Progenitor cell of endocrine pancreas (in vitro differentiated cells): Measurements from ENCODE around the gene HPSE. TPM values are rescaled to one million over a fixed set of nuclear protein-coding genes. Genes with fewer than 3 reads are reported as not detected.

Experiments used
- DNase-seq: peaks from one replicate; pipeline ENCODE4 v3.0.0; 2021; ENCODE audit warnings: low spot score; ENCODE audit not compliant: unreplicated experiment
- H3K27ac Mint-ChIP-seq: 2 replicates; pipeline ENCODE4 v1.8.0; 2021; ENCODE audit warnings: mild to moderate bottlenecking, moderate library complexity, mixed read lengths
- H3K27me3 Mint-ChIP-seq: 2 replicates; pipeline ENCODE4 v1.8.0; 2021; ENCODE audit warnings: mixed read lengths
- H3K36me3 Mint-ChIP-seq: 2 replicates; pipeline ENCODE4 v1.8.0; 2022; ENCODE audit warnings: mixed read lengths; ENCODE audit not compliant: insufficient read depth
- H3K4me1 Mint-ChIP-seq: 2 replicates; pipeline ENCODE4 v1.8.0; 2021; ENCODE audit warnings: low read depth, mixed read lengths
- H3K4me3 Mint-ChIP-seq: 2 replicates; pipeline ENCODE4 v1.8.0; 2021; ENCODE audit warnings: low read depth, mild to moderate bottlenecking, moderate library complexity, mixed read lengths
- H3K9me3 Mint-ChIP-seq: 2 replicates; pipeline ENCODE4 v1.8.0; 2021; ENCODE audit warnings: low read depth, mixed read lengths
- CTCF ChIP-seq: fragments of 200-600 bp; sonication (generic); IDR thresholded peaks from one replicate; pipeline ENCODE4 v1.5.0; 2021; ENCODE audit warnings: antibody characterized with exemption, mild to moderate bottlenecking; ENCODE audit not compliant: unreplicated experiment
- long read RNA-seq: library from polyadenylated mRNA; unstranded; transcript quantifications from one replicate; pipeline ENCODE4 v2.0.0, GENCODE V29; 2020
- total RNA-seq: library from RNA; stranded (reverse); gene quantifications from 2 replicates; pipeline ENCODE4 v1.2.1, GENCODE V29; 2021

Gene HPSE
- 2.8 and 3.6 TPM in 2 replicates for total RNA-seq
- long read RNA-seq, full-length matches to known transcripts, result 8 of 9 reads
- long read RNA-seq, partial matches to known transcripts, result 1 of 9 reads
- long read RNA-seq, other reads (novel, unspliced or antisense), result 0 of 9 reads

GRCh38 chr4:83334425-83335241 is at the start of gene HPSE:
HPSE (minus strand) TSS chr4:83334848; CDS start chr4:83334782, 66 bp downstream.
- peak; percentile 46 for DNase-seq
- H3K4me3 Mint-ChIP-seq, result peak within 1 kb of the TSS; percentile 77
- no peak within 1 kb of the TSS for H3K27ac Mint-ChIP-seq
- no peaks in the 10 kb centered on the region for H3K9me3 Mint-ChIP-seq
- peaks cover 2% of the 10 kb centered on the region for H3K4me1 Mint-ChIP-seq
- peaks cover 68% of the 10 kb centered on the region for H3K27me3 Mint-ChIP-seq
- TF ChIP-seq CTCF, result no peak
- no peaks in the 10 kb centered on the region for H3K36me3 Mint-ChIP-seq

GRCh38 chr4:83382850-83383249 is 48.2 kb upstream of the HPSE start:
- Mint-ChIP-seq H3K4me1 (peaks cover 1% of the 10 kb centered on the region), H3K9me3 (peaks cover 13% of the 10 kb centered on the region), H3K27me3 (no peaks in the 10 kb centered on the region), H3K4me3 (no peak overlapping the region), H3K36me3 (peaks cover 2% of the 10 kb centered on the region), H3K27ac (no peak overlapping the region)
- DNase-seq, result no peak
- TF ChIP-seq CTCF, result no peak

GRCh38 chr4:83381173-83381572 is 46.5 kb upstream of the HPSE start:
- H3K27ac Mint-ChIP-seq, result no peak overlapping the region
- peaks cover 1% of the 10 kb centered on the region for H3K4me1 Mint-ChIP-seq
- no peak overlapping the region for H3K4me3 Mint-ChIP-seq
- peaks cover 25% of the 10 kb centered on the region for H3K9me3 Mint-ChIP-seq
- H3K36me3 Mint-ChIP-seq, result peaks cover 4% of the 10 kb centered on the region
- no peaks in the 10 kb centered on the region for H3K27me3 Mint-ChIP-seq
- no peak for DNase-seq
- TF ChIP-seq CTCF, result no peak

- Mint-ChIP-seq H3K9me3 (peaks cover 27% of the 10 kb centered on the region), H3K27me3 (no peaks in the 10 kb centered on the region), H3K27ac (no peak overlapping the region), H3K36me3 (peaks cover 4% of the 10 kb centered on the region), H3K4me1 (peaks cover 1% of the 10 kb centered on the region), H3K4me3 (no peak overlapping the region)
- no peak for DNase-seq
- no peak for TF ChIP-seq CTCF
Observed at GRCh38 chr4:83378419-83378818, 43.8 kb upstream of the HPSE start.

- DNase-seq, result no peak
- H3K4me1 Mint-ChIP-seq, result peaks cover 20% of the 10 kb centered on the region
Observed at GRCh38 chr4:83372931-83373330, 38.3 kb upstream of the HPSE start.

More at GRCh38 chr4:83372931-83373330, 38.3 kb upstream of the HPSE start:
- peaks cover 15% of the 10 kb centered on the region for H3K9me3 Mint-ChIP-seq
- H3K27me3 Mint-ChIP-seq, result no peaks in the 10 kb centered on the region
- H3K27ac Mint-ChIP-seq, result no peak overlapping the region
- no peak overlapping the region for H3K4me3 Mint-ChIP-seq
- TF ChIP-seq CTCF, result no peak
- H3K36me3 Mint-ChIP-seq, result peaks cover 3% of the 10 kb centered on the region
